Spleen (tissue), 11 donors: ENCODE results near the gene COL12A1. TPM values are rescaled to one million over a fixed set of nuclear protein-coding genes. Genes with fewer than 3 reads are reported as not detected.

Source experiments
- DNase-seq: peaks from one replicate; pipeline ENCODE4 v3.0.0-alpha.2; 2020
- H3K27ac ChIP-seq, 8 donors: fragments of 200-600 bp; sonication (generic) in 7 of 8; 1 replicate in 4 of 8; 2 replicates in 4 of 8; pipeline versions ENCODE4 v1.5.0 to v1.8.0; 2016 to 2021; ENCODE audit warnings: inconsistent platforms in 4 of 8, mild to moderate bottlenecking in 4 of 8, moderate library complexity in 1 of 8
- H3K27me3 ChIP-seq, 7 donors: fragments of 200-600 bp; sonication (generic) in 6 of 7; replicated peaks in 1 of 7; 1 replicate in 4 of 7; 2 replicates in 3 of 7; pipeline versions ENCODE4 v1.5.0 to v1.8.0; 2016 to 2021; ENCODE audit warnings: inconsistent platforms in 3 of 7, mild to moderate bottlenecking in 1 of 7
- H3K36me3 ChIP-seq, 6 donors: fragments of 200-600 bp; sonication (generic) in 5 of 6; 1 replicate in 4 of 6; 2 replicates in 2 of 6; pipeline versions ENCODE4 v1.5.0 to v1.8.0; 2016 to 2021; ENCODE audit warnings: inconsistent platforms in 2 of 6
- H3K4me1 ChIP-seq, 6 donors: fragments of 200-600 bp; sonication (generic) in 5 of 6; 1 replicate in 3 of 6; 2 replicates in 3 of 6; pipeline versions ENCODE4 v1.5.0 to v1.8.0; 2016 to 2021; ENCODE audit warnings: inconsistent platforms in 3 of 6
- H3K4me3 ChIP-seq, 8 donors: fragments of 200-600 bp; sonication (generic) in 7 of 8; 1 replicate in 4 of 8; 2 replicates in 4 of 8; pipeline versions ENCODE4 v1.5.0 to v1.8.0; 2016 to 2021; ENCODE audit warnings: inconsistent platforms in 4 of 8, mild to moderate bottlenecking in 4 of 8, moderate library complexity in 2 of 8
- H3K9me3 ChIP-seq, 8 donors: fragments of 200-600 bp; sonication (generic) in 7 of 8; 1 replicate in 4 of 8; 2 replicates in 4 of 8; pipeline versions ENCODE4 v1.5.0 to v1.8.0; 2016 to 2021; ENCODE audit warnings: inconsistent platforms in 4 of 8
- CTCF ChIP-seq, 11 experiments: fragments of 200-600 bp in 7 of 11; fragments of 450-650 bp in 4 of 11; sonication (generic) in 4 of 11; IDR thresholded peaks in 8 of 11; conservative IDR thresholded peaks in 3 of 11; 1 replicate in 7 of 11; 2 replicates in 4 of 11; pipeline versions ENCODE4 v1.4.0 to v1.8.0; 2016 to 2021; ENCODE audit warnings: antibody characterized with exemption in 11 of 11, inconsistent platforms in 4 of 11, mild to moderate bottlenecking in 1 of 11
- POLR2A ChIP-seq, 3 donors: fragments of 450-650 bp; IDR thresholded peaks; one replicate each; pipeline ENCODE4 v1.5.1; 2017; ENCODE audit warnings: antibody characterized with exemption in 3 of 3, mild to moderate bottlenecking in 1 of 3
- POLR2AphosphoS5 ChIP-seq, 3 donors: sonication (generic); formaldehyde crosslinking; IDR thresholded peaks; one replicate each; pipeline ENCODE4 v1.5.1; 2017; ENCODE audit warnings: antibody characterized with exemption in 3 of 3
- WGBS, 5 donors: extraction: QIAGEN DNeasy Blood & Tissue Kit in 3 of 5; methylation state at CpG; one replicate each; pipeline versions ENCODE4 v1.1.5 to v1.1.7; 2013 to 2018; 5-methylcytosine and 5-hydroxymethylcytosine counted together
- intact Hi-C: fragments of 100-400 bp; cut with DNase I; formaldehyde crosslinking; loops from one replicate; pipeline ENCODE4 v1.15.0; 2023; ENCODE audit warnings: low total_unique reads
- polyA plus RNA-seq, 3 donors: library from polyadenylated mRNA; stranded (reverse); fragments of 200-250 nt; gene quantifications; one replicate each; pipeline ENCODE4 v1.2.1, GENCODE V29; 2013
- total RNA-seq, 7 donors: library from RNA; depleted of rRNA in 3 of 7; stranded (reverse); fragments of >200 nt in 3 of 7; fragmentation: NEBNext Ultra II Directional in 4 of 7; extraction: Animal tissue kit (Norgen Biotek cat#: 25700) in 4 of 7; gene quantifications; one replicate each; pipeline versions ENCODE4 v1.1.0 to v1.2.1, GENCODE V29; 2016 to 2021
- donor health status: healthy with polysubstance abuse.
- donor health status: DM: no; HTN: no; CAD: no; lungs with moderate emphysema.
- donor health status: DM: no; HTN: no; CAD: no.
- donor health status: Bipolar disorder and iron deficiency.
- donor health status: healthy.
- donor health status: DM: no; HTN: no; CAD: no.
- donor health status: DM: yes; HTN: yes; CAD: no.

COL12A1 gene
- total and polyA plus RNA-seq, 10 donors, result 2.5 to 32.6 (median 21.2) TPM

- intact Hi-C loops, result no loop called here
- Histone ChIP-seq H3K36me3 (no peaks in the 10 kb centered on the region), H3K4me1 (no peaks in the 10 kb centered on the region), H3K9me3 (peaks cover 0 to 41% (median 26%) of the 10 kb centered on the region in 8 donors), H3K4me3 (no peak overlapping the region), H3K27ac (no peak overlapping the region), H3K27me3 (no peaks in the 10 kb centered on the region)
- no peak for DNase-seq
- no peak for TF ChIP-seq CTCF (IDR thresholded peaks at IDR 0.05 in 8 of 11, conservative IDR thresholded peaks at IDR 0.05 in 3 of 11)
- no peak for TF ChIP-seq POLR2AphosphoS5 (IDR thresholded peaks at IDR 0.05)
- TF ChIP-seq POLR2A (IDR thresholded peaks at IDR 0.05), result no peak
- WGBS, 5 donors, result 43 to 80% (median 73%) methylated on average over 2 of the region's 2 CpGs
Observed at GRCh38 chr6:75041381-75041780, 164.5 kb downstream of the COL12A1 start.

Other genes with a start within 250 kb of the COL12A1 start
- 100 to 1,000 TPM; 158 to 387 (median 185) TPM for gene COX7A2, start 37.7 kb upstream of the COL12A1 start, total RNA-seq
- gene COX7A2, start 37.7 kb upstream of the COL12A1 start, polyA plus RNA-seq, result 100 to 1,000 TPM; 199 to 535 (median 248) TPM
- 100 to 1,000 TPM in 2 of 7 donors, 10 to 100 TPM in 5; 84.2 to 111 (median 93.1) TPM for gene TMEM30A, start 78.7 kb upstream of the COL12A1 start, total RNA-seq
- 10 to 100 TPM; 19.9 to 22.8 (median 21.9) TPM for gene TMEM30A, start 78.7 kb upstream of the COL12A1 start, polyA plus RNA-seq